H9 (cell line): ENCODE data around the gene ARHGAP25. TPM values are rescaled to one million over a fixed set of nuclear protein-coding genes. Genes with fewer than 3 reads are reported as not detected.

Experiments used
- DNase-seq: peaks from one replicate; pipeline ENCODE4 v3.0.0-alpha.2; 2017
- H2AFZ ChIP-seq: one replicate; pipeline ENCODE4 v1.6.1; 2013; ENCODE audit warnings: mild to moderate bottlenecking, low read length, control low read depth, moderate library complexity
- H2AK5ac ChIP-seq: 2 replicates; pipeline ENCODE4 v1.6.1; 2013; ENCODE audit warnings: low read length, control low read depth, mixed read lengths; ENCODE audit not compliant: insufficient read length
- H2BK120ac ChIP-seq: one replicate; pipeline ENCODE4 v1.6.1; 2013; ENCODE audit warnings: low read depth, mild to moderate bottlenecking, low read length, control low read depth, inconsistent platforms; ENCODE audit not compliant: poor library complexity, severe bottlenecking
- H2BK12ac ChIP-seq: 2 replicates; pipeline ENCODE4 v1.6.1; 2013; ENCODE audit warnings: low read length, control low read depth, mixed read lengths, low read depth; ENCODE audit not compliant: insufficient read length
- H2BK15ac ChIP-seq: 2 replicates; pipeline ENCODE4 v1.6.1; 2013; ENCODE audit warnings: low read depth, low read length, control low read depth
- H2BK20ac ChIP-seq: one replicate; pipeline ENCODE4 v1.6.1; 2013; ENCODE audit warnings: low read depth, mild to moderate bottlenecking, low read length, control low read depth, inconsistent platforms; ENCODE audit not compliant: poor library complexity, severe bottlenecking
- H2BK5ac ChIP-seq: 2 replicates; pipeline ENCODE4 v1.6.1; 2013; ENCODE audit warnings: low read length, control low read depth, mixed read lengths; ENCODE audit not compliant: insufficient read length
- H3K14ac ChIP-seq: 2 replicates; pipeline ENCODE4 v1.6.1; 2013; ENCODE audit warnings: low read length, control low read depth; ENCODE audit not compliant: insufficient read depth
- H3K18ac ChIP-seq: 2 replicates; pipeline ENCODE4 v1.6.1; 2013; ENCODE audit warnings: low read depth, mild to moderate bottlenecking, mixed read lengths, low read length, control low read depth; ENCODE audit not compliant: insufficient read length
- H3K23ac ChIP-seq: 2 replicates; pipeline ENCODE4 v1.6.1; 2013; ENCODE audit warnings: low read length, control low read depth, mixed read lengths, low read depth; ENCODE audit not compliant: insufficient read length
- H3K23me2 ChIP-seq: 2 replicates; pipeline ENCODE4 v1.6.1; 2013; ENCODE audit warnings: low read depth, mild to moderate bottlenecking, mixed read lengths, low read length, control low read depth; ENCODE audit not compliant: insufficient read length, poor library complexity, severe bottlenecking
- H3K27ac ChIP-seq: 2 replicates; pipeline ENCODE4 v1.5.1; 2013; ENCODE audit warnings: low read length, control low read depth, mixed read lengths, low read depth; ENCODE audit not compliant: insufficient read length
- H3K27me3 ChIP-seq: 2 replicates; pipeline ENCODE4 v1.6.1; 2013; ENCODE audit warnings: low read length, control low read depth, inconsistent platforms; ENCODE audit not compliant: insufficient read depth
- H3K4ac ChIP-seq: 2 replicates; pipeline ENCODE4 v1.6.1; 2013; ENCODE audit warnings: low read depth, mild to moderate bottlenecking, control low read depth, inconsistent platforms, low read length, moderate library complexity
- H3K4me1 ChIP-seq: 2 replicates; pipeline ENCODE4 v1.6.1; 2013; ENCODE audit warnings: low read length, control low read depth, inconsistent platforms; ENCODE audit not compliant: insufficient read depth
- H3K4me2 ChIP-seq: 2 replicates; pipeline ENCODE4 v1.6.1; 2013; ENCODE audit warnings: low read length, control low read depth, mixed read lengths; ENCODE audit not compliant: insufficient read length, insufficient read depth
- H3K56ac ChIP-seq: 2 replicates; pipeline ENCODE4 v1.6.1; 2013; ENCODE audit warnings: low read depth, mild to moderate bottlenecking, mixed read lengths, low read length, control low read depth; ENCODE audit not compliant: insufficient read length
- H3K79me1 ChIP-seq: 2 replicates; pipeline ENCODE4 v1.6.1; 2013; ENCODE audit warnings: low read depth, mild to moderate bottlenecking, moderate library complexity, low read length, control low read depth, inconsistent platforms; ENCODE audit not compliant: insufficient read depth, poor library complexity, severe bottlenecking
- H3K79me2 ChIP-seq: 2 replicates; pipeline ENCODE4 v1.6.1; 2013; ENCODE audit warnings: low read length, control low read depth, inconsistent platforms; ENCODE audit not compliant: insufficient read depth
- H3K9ac ChIP-seq: 2 replicates; pipeline ENCODE4 v1.6.1; 2013; ENCODE audit warnings: low read length, control low read depth, mixed read lengths; ENCODE audit not compliant: insufficient read length; ENCODE audit errors: extremely low read depth
- H3K9me3 ChIP-seq: one replicate; pipeline ENCODE4 v1.6.1; 2013; ENCODE audit warnings: low read depth, low read length, inconsistent platforms; ENCODE audit not compliant: control insufficient read depth
- H3T11ph ChIP-seq: one replicate; pipeline ENCODE4 v1.6.1; 2013; ENCODE audit warnings: mild to moderate bottlenecking, low read length, control low read depth, inconsistent platforms
- H4K20me1 ChIP-seq: one replicate; pipeline ENCODE4 v1.6.1; 2013; ENCODE audit not compliant: control insufficient read depth, insufficient read length, insufficient read depth
- H4K5ac ChIP-seq: 2 replicates; pipeline ENCODE4 v1.6.1; 2013; ENCODE audit warnings: low read depth, mild to moderate bottlenecking, mixed read lengths, low read length, control low read depth; ENCODE audit not compliant: insufficient read length
- H4K8ac ChIP-seq: replicated peaks from 2 replicates; pipeline ENCODE4 v1.6.1; 2013; ENCODE audit warnings: low read length, control low read depth, mixed read lengths, low read depth; ENCODE audit not compliant: insufficient read length
- H4K91ac ChIP-seq: 2 replicates; pipeline ENCODE4 v1.6.1; 2013; ENCODE audit warnings: low read depth, mild to moderate bottlenecking, moderate library complexity, mixed read lengths, low read length, control low read depth; ENCODE audit not compliant: insufficient read length
- H3K27ac Mint-ChIP-seq, 3 experiments: 2 replicates in 2 of 3; 3 replicates in 1 of 3; pipeline ENCODE4 v1.8.0; 2020 to 2021; ENCODE audit warnings: mixed read lengths in 3 of 3, mild to moderate bottlenecking in 1 of 3, moderate library complexity in 1 of 3
- H3K27me3 Mint-ChIP-seq: 2 replicates; pipeline ENCODE4 v1.8.0; 2021; ENCODE audit warnings: low read depth, mild to moderate bottlenecking, moderate library complexity, mixed read lengths
- H3K36me3 Mint-ChIP-seq, 3 experiments: 2 replicates in 2 of 3; 3 replicates in 1 of 3; pipeline ENCODE4 v1.8.0; 2020 to 2021; ENCODE audit warnings: low read depth in 3 of 3, mixed read lengths in 3 of 3; ENCODE audit not compliant: insufficient read depth in 1 of 3
- H3K4me1 Mint-ChIP-seq, 2 experiments: 2 replicates each; pipeline ENCODE4 v1.8.0; 2020; ENCODE audit warnings: mixed read lengths in 2 of 2
- H3K4me3 Mint-ChIP-seq, 2 experiments: 2 replicates in 1 of 2; 3 replicates in 1 of 2; pipeline ENCODE4 v1.8.0; 2020 to 2021; ENCODE audit warnings: mild to moderate bottlenecking in 2 of 2, mixed read lengths in 2 of 2, moderate library complexity in 1 of 2
- H3K9me3 Mint-ChIP-seq, 2 experiments: 2 replicates in 1 of 2; 3 replicates in 1 of 2; pipeline ENCODE4 v1.8.0; 2020; ENCODE audit warnings: mild to moderate bottlenecking in 2 of 2, mixed read lengths in 2 of 2, moderate library complexity in 1 of 2
- WGBS: extraction: QIAGEN DNeasy Blood & Tissue Kit; methylation state at CpG from one replicate; pipeline ENCODE4 v1.1.7; 2013; ENCODE audit warnings: missing lambda C conversion rate, low lambda C conversion rate, mixed read lengths; ENCODE audit not compliant: insufficient read length; ENCODE audit errors: extremely low coverage; 5-methylcytosine and 5-hydroxymethylcytosine counted together
- total RNA-seq: library from RNA; stranded (reverse); gene quantifications from 2 replicates; pipeline ENCODE4 v1.2.1, GENCODE V29; 2021
- TF ChIP-seq, protein P1 (sequence below): fragments of 200-600 bp; sonication (generic); conservative IDR thresholded peaks from 3 replicates; pipeline ENCODE4 v1.8.0; 2021; ENCODE audit warnings: antibody characterized with exemption, mild to moderate bottlenecking

The ARHGAP25 gene
- total RNA-seq, 1 experiment from 2014 or later, result 1.3 TPM

DNA sequence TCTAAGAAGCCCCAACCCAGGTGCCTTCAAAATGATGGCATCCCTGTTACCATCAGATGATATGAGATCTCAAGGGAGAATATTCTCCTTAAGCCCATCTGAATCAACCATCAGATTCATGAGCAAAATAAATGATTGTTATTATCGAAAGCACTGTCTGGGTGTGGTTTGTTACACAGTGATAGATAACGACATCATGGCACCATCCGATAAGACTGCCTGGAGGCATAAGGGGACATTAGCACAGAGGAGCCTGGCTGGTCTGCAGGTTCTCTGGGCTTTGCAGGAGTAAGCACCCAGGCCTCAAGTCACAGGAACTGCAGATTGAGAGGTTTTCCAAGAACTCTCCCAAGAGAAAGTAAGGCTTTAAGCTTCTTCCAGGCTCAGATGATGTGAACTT, 120.9 kb downstream of the ARHGAP25 start:
- Histone ChIP-seq H3K23me2 (no peaks in the 10 kb centered on the region), H3K27ac (no peak overlapping the region), H3K79me2 (no peaks in the 10 kb centered on the region), H2AK5ac (no peak overlapping the region), H3K4ac (no peak overlapping the region), H3K9ac (no peak overlapping the region), H3K18ac (no peak overlapping the region), H2AFZ (no peak overlapping the region), H2BK15ac (no peak overlapping the region), H2BK120ac (no peak overlapping the region), H4K20me1 (no peaks in the 10 kb centered on the region), H4K5ac (no peak overlapping the region), H3K9me3 (no peaks in the 10 kb centered on the region), H3K27me3 (no peaks in the 10 kb centered on the region), H3K56ac (no peak overlapping the region), H3T11ph (no peak overlapping the region), H3K14ac (no peak overlapping the region), H4K8ac (no peak overlapping the region), H2BK20ac (no peak overlapping the region), H3K4me1 (no peaks in the 10 kb centered on the region; the same call in 1 of the 2 replicates), H3K79me1 (no peaks in the 10 kb centered on the region), H2BK5ac (no peak overlapping the region), H3K4me2 (no peak overlapping the region), H3K23ac (no peak overlapping the region), H2BK12ac (no peak overlapping the region), H4K91ac (no peak overlapping the region)
- no CpG with 5 or more reads among the region's 3 CpGs for WGBS
- Mint-ChIP-seq H3K36me3 (no peaks in the 10 kb centered on the region), H3K4me1 (peaks cover 3 to 6% of the 10 kb centered on the region in 2 experiments; a peak in 3 of 4 replicates), H3K4me3 (no peak overlapping the region), H3K27ac (no peak overlapping the region), H3K9me3 (no peaks in the 10 kb centered on the region), H3K27me3 (no peaks in the 10 kb centered on the region; the same call in 1 of the 2 replicates)
- TF ChIP-seq, protein P1, sequence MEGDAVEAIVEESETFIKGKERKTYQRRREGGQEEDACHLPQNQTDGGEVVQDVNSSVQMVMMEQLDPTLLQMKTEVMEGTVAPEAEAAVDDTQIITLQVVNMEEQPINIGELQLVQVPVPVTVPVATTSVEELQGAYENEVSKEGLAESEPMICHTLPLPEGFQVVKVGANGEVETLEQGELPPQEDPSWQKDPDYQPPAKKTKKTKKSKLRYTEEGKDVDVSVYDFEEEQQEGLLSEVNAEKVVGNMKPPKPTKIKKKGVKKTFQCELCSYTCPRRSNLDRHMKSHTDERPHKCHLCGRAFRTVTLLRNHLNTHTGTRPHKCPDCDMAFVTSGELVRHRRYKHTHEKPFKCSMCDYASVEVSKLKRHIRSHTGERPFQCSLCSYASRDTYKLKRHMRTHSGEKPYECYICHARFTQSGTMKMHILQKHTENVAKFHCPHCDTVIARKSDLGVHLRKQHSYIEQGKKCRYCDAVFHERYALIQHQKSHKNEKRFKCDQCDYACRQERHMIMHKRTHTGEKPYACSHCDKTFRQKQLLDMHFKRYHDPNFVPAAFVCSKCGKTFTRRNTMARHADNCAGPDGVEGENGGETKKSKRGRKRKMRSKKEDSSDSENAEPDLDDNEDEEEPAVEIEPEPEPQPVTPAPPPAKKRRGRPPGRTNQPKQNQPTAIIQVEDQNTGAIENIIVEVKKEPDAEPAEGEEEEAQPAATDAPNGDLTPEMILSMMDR, result no peak
- no peak for DNase-seq
